ENCODE results near the gene TEPSIN.

TEPSIN gene

DNA sequence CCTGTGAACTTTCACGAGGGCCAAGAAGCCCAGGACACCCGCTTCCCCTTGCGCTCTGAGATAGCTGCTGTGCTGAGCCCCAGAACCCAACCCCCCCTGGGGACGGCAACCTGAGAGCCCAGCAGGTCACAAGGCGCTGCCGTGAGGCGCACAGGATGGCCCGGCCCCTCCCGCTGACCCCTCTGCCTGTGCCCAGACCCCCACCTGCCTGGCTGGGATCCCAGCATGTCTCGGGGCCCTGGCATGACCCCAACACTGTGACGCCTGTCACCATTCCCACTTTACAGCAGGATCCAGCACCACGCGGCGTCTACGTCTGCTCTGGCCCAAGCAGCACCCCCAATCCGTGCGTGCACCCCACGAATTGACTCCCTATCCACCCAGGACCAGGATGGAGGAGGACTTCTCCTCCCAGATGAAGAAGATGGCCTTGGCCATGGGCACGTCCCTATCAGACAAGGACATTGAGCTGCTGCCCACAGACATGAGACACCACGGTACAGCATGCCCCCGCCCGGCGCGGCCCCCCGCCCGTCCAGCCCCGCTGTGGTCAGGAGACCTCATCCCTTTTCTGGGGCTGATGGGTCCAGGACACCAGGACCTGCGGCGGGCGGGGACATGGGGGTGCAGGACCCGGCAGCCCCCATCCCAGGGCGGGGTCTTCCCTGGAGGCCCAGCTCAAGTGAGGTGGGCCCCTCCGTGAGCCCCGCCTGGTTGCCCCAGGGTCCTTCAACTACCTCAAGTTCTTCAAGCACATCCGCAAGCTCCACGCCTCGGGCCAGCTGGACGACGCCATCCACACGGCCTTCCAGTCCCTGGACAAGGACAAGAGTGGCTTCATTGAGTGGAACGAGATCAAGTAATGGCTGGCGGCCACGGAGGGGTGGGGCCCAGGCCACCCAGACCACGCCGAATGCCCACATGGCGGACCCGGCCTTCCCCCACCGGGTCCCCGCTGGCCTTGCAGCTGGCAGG lies 57.7 kb downstream of the TEPSIN start:
- DNase-seq = no peak

DNA sequence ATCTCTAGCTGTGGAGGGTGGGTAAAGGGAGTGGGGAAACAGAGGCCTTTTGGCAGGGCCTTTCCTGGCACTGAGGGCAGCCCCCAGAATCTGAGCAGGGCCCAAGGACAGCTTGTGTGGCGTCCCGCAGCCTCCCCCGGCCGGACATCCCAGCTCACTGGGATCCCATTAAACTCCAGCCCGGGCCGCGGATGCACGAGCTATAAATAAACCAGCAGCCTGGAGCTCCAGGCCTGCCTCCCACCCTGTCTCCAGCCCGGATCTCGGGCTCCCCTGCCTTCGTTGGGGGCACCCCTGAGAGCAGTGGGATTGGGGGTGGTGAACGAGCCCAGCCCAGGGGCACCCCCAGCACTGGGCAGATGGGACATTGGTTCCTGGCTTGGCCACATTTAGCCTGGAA lies 59.0 kb downstream of the TEPSIN start:
- DNase-seq = no peak

DNA sequence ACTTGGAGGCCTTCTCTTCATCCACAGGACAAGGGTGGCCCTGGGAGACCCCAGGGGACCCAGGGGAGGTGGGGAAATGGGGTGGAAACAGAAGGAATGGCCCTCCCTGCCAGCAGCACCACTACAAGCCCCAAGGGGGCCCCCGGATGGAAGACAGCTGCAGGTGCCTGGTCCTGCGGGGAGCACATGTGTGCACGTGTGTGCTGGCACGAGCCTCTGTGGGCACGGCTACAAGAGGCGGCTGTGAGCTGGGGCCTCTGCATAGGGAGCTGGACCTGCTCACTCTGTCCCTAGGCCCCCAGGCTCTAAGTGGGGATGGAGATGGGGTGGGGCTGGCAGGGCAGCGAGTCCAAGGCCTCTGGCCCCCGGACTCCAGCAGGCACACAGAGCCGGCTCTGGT lies 59.6 kb downstream of the TEPSIN start:
- no peak for DNase-seq

All from SIG-M5 (cell line).